ENCODE data around the gene TMCC3. TPM values are rescaled to one million over a fixed set of nuclear protein-coding genes. Genes with fewer than 3 reads are reported as not detected.

The TMCC3 gene
- total RNA-seq, 3 donors from 2014 or later (not counting 1 experiment from before 2014, with no cell fraction given): 20.1 to 29.3 (median 21.6) TPM

DNA sequence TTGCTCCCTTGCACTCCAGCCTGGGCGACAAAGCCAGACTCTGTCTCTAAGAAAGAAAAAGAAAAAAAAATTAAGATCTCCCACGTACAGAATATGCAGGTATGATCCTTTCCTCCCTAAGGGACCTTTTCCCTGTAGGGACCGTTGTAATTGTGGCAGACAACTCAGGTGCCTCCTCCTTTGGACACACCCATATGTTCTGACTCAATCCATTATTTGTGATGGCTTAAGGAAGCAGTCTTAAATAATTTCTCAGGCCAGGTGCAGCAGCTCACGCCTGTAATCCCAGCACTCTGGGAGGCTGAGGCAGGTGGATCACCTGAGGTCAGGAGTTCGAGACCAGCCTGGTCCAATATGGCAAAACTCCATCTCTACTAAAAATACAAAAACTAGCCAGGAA is 53.1 kb downstream of the TMCC3 start:
- Histone ChIP-seq H3K4me1 (ENCODE audit: control insufficient read depth, insufficient read depth, low read length) (no peaks in the 10 kb centered on the region), H3K36me3 (ENCODE audit: control insufficient read depth, insufficient read depth, low read length) (no peaks in the 10 kb centered on the region), H3K4me3 (ENCODE audit: low read length) (no peak overlapping the region), H3K9me3 (ENCODE audit: control insufficient read depth, insufficient read depth, low read length) (no peaks in the 10 kb centered on the region), H3K27me3 (ENCODE audit: control insufficient read depth, insufficient read depth, low read length) (no peaks in the 10 kb centered on the region), H3K27ac (ENCODE audit: low read length) (no peak overlapping the region)
- DNase-seq: no peak
- H3K4me3 Mint-ChIP-seq: no peak overlapping the region
- H3K27me3 Mint-ChIP-seq (ENCODE audit: low read depth in 2 of 2): no peaks in the 10 kb centered on the region
- H3K9me3 Mint-ChIP-seq: no peaks in the 10 kb centered on the region
- intact Hi-C loops (cut with micrococcal nuclease): no loop called here
- WGBS (ENCODE audit: insufficient coverage): 90% methylated on average over 5 of the region's 5 CpGs
- H3K36me3 Mint-ChIP-seq: no peaks in the 10 kb centered on the region
- H3K27ac Mint-ChIP-seq: no peak overlapping the region
- ATAC-seq: no peak
- TF ChIP-seq, protein P1, sequence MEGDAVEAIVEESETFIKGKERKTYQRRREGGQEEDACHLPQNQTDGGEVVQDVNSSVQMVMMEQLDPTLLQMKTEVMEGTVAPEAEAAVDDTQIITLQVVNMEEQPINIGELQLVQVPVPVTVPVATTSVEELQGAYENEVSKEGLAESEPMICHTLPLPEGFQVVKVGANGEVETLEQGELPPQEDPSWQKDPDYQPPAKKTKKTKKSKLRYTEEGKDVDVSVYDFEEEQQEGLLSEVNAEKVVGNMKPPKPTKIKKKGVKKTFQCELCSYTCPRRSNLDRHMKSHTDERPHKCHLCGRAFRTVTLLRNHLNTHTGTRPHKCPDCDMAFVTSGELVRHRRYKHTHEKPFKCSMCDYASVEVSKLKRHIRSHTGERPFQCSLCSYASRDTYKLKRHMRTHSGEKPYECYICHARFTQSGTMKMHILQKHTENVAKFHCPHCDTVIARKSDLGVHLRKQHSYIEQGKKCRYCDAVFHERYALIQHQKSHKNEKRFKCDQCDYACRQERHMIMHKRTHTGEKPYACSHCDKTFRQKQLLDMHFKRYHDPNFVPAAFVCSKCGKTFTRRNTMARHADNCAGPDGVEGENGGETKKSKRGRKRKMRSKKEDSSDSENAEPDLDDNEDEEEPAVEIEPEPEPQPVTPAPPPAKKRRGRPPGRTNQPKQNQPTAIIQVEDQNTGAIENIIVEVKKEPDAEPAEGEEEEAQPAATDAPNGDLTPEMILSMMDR (IDR thresholded peaks at IDR 0.05): no peak
- H3K4me1 Mint-ChIP-seq: peaks cover 27 to 51% of the 10 kb centered on the region in 2 donors

DNA sequence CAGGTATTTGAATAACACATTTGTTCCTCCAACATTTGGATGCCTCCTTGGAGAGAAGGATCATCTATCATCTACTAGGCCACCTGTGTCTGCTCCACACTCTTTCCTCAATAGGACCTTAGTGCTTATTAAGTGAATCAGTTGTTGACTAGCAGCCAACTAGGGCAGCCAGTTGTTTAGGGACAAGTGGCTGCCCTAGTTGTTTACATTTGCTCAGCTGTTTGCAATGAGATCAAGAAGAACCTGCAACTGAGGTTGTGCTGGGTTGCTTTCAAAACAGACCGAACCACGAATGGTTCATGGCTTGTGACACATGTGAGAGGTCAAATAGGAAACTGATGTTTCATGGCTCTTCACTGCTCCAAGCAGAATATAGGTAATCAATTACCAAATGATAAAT is 53.8 kb downstream of the TMCC3 start:
- Histone ChIP-seq H3K27me3 (ENCODE audit: control insufficient read depth, insufficient read depth, low read length) (no peaks in the 10 kb centered on the region), H3K9me3 (ENCODE audit: control insufficient read depth, insufficient read depth, low read length) (no peaks in the 10 kb centered on the region), H3K4me3 (ENCODE audit: low read length) (no peak overlapping the region), H3K4me1 (ENCODE audit: control insufficient read depth, insufficient read depth, low read length) (no peaks in the 10 kb centered on the region), H3K27ac (ENCODE audit: low read length) (no peak overlapping the region), H3K36me3 (ENCODE audit: control insufficient read depth, insufficient read depth, low read length) (no peaks in the 10 kb centered on the region)
- peaks cover 23 to 46% of the 10 kb centered on the region in 2 donors for H3K4me1 Mint-ChIP-seq
- ATAC-seq (no peak), DNase-seq (no peak)
- H3K4me3 Mint-ChIP-seq: no peak overlapping the region
- no peaks in the 10 kb centered on the region for H3K36me3 Mint-ChIP-seq
- TF ChIP-seq, protein P1 (IDR thresholded peaks at IDR 0.05): no peak
- intact Hi-C loops (cut with micrococcal nuclease): no loop called here
- no peaks in the 10 kb centered on the region for H3K27me3 Mint-ChIP-seq (ENCODE audit: low read depth in 2 of 2)
- WGBS (ENCODE audit: insufficient coverage): 92% methylated on average over 2 of the region's 2 CpGs
- no peaks in the 10 kb centered on the region for H3K9me3 Mint-ChIP-seq
- no peak overlapping the region for H3K27ac Mint-ChIP-seq

DNA sequence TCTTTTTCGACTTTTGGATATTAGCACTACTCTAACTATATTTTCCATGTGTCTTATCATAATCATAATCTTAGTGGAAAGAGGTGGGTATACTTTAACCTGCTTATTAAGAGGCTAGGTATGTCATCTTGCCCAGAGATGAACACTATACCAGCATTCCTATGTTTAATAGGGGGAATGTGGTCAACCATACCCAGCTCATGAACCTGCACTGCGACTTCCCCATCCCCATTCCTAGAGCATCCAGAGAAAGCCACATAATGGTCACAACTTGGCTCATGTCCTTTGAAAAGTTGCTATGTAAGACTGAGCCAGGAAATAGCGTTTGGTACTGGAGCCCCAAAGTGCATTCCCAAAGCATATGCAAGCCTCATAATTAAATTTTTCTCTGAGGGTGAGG is 55.2 kb downstream of the TMCC3 start:
- TF ChIP-seq, protein P1 (IDR thresholded peaks at IDR 0.05): no peak
- ATAC-seq (no peak), DNase-seq (no peak)
- no peak overlapping the region for H3K27ac Mint-ChIP-seq
- H3K27me3 ChIP-seq (ENCODE audit: control insufficient read depth, insufficient read depth, low read length): no peaks in the 10 kb centered on the region
- H3K27ac ChIP-seq (ENCODE audit: low read length): no peak overlapping the region
- no peaks in the 10 kb centered on the region for H3K36me3 Mint-ChIP-seq
- no peaks in the 10 kb centered on the region for H3K36me3 ChIP-seq (ENCODE audit: control insufficient read depth, insufficient read depth, low read length)
- peaks cover 28 to 39% of the 10 kb centered on the region in 2 donors for H3K4me1 Mint-ChIP-seq
- intact Hi-C loops (cut with micrococcal nuclease): no loop called here
- no peaks in the 10 kb centered on the region for H3K4me1 ChIP-seq (ENCODE audit: control insufficient read depth, insufficient read depth, low read length)
- H3K27me3 Mint-ChIP-seq (ENCODE audit: low read depth in 2 of 2): no peaks in the 10 kb centered on the region
- no peak overlapping the region for H3K4me3 ChIP-seq (ENCODE audit: low read length)
- no peaks in the 10 kb centered on the region for H3K9me3 ChIP-seq (ENCODE audit: control insufficient read depth, insufficient read depth, low read length)
- H3K4me3 Mint-ChIP-seq: no peak overlapping the region
- H3K9me3 Mint-ChIP-seq: no peaks in the 10 kb centered on the region
- 83% methylated on average over 2 of the region's 3 CpGs for WGBS (ENCODE audit: insufficient coverage)

DNA sequence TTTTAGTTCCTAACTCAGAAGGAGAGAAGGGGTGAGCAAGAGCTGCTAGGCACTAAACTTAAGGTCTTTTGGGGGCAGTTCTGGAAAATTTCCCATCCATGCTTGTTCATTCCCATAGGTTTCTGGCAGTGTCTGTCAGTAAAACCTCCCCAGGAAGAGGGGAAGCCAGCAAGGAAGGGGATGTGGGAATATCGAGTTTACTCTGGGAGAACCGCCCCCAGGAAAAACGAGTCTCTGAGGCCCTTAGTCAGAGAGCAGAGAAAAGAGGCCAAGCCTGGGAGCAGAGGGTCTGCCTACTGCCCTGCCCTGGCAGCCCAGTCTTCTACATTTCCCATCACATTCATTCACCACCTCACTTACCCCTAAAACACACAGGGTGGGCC is 55.9 kb downstream of the TMCC3 start:
- H3K27me3 ChIP-seq (ENCODE audit: control insufficient read depth, insufficient read depth, low read length): no peaks in the 10 kb centered on the region
- Mint-ChIP-seq H3K4me3 (no peak overlapping the region), H3K27me3 (ENCODE audit: low read depth in 2 of 2) (no peaks in the 10 kb centered on the region), H3K9me3 (no peaks in the 10 kb centered on the region), H3K36me3 (no peaks in the 10 kb centered on the region), H3K27ac (peak overlapping the region in 1 of 2 donors; percentile 67), H3K4me1 (peaks cover 28 to 37% of the 10 kb centered on the region in 2 donors)
- no peaks in the 10 kb centered on the region for H3K4me1 ChIP-seq (ENCODE audit: control insufficient read depth, insufficient read depth, low read length)
- ATAC-seq (no peak), DNase-seq (no peak)
- no peaks in the 10 kb centered on the region for H3K9me3 ChIP-seq (ENCODE audit: control insufficient read depth, insufficient read depth, low read length)
- H3K4me3 ChIP-seq (ENCODE audit: low read length): no peak overlapping the region
- WGBS (ENCODE audit: insufficient coverage): 64% methylated on average over 3 of the region's 3 CpGs
- TF ChIP-seq, protein P1 (IDR thresholded peaks at IDR 0.05): no peak
- H3K36me3 ChIP-seq (ENCODE audit: control insufficient read depth, insufficient read depth, low read length): no peaks in the 10 kb centered on the region
- H3K27ac ChIP-seq (ENCODE audit: low read length): no peak overlapping the region
- intact Hi-C loops (cut with micrococcal nuclease): no loop called here
